SU-DHL-6 (cell line): ENCODE measurements around the gene IGFL4.

Source experiments
- CTCF ChIP-seq: fragments of 200-600 bp; sonication (generic); IDR thresholded peaks from one replicate; pipeline ENCODE4 v1.5.1; 2017; ENCODE audit warnings: antibody characterized with exemption, mild to moderate bottlenecking, low read length, moderate library complexity; ENCODE audit not compliant: insufficient read depth, poor library complexity, severe bottlenecking
- EZH2phosphoT487 ChIP-seq: fragments of 200-600 bp; sonication (generic), shearing (Covaris generic); conservative IDR thresholded peaks from 2 replicates; pipeline ENCODE4 v1.6.1; 2018; ENCODE audit warnings: mild to moderate bottlenecking, antibody characterized with exemption, low read length, moderate library complexity, mixed read lengths

- TF ChIP-seq CTCF = no peak
- no peak for TF ChIP-seq EZH2phosphoT487
Observed at GRCh38 chr19:46017095-46017429, 23.7 kb downstream of the IGFL4 start.
